ENCODE measurements around the gene RHOJ. TPM values are rescaled to one million over a fixed set of nuclear protein-coding genes. Genes with fewer than 3 reads are reported as not detected.

RHOJ gene
- polyA plus RNA-seq, 1 experiment, result 116 TPM

- no peak for TF ChIP-seq CTCF (IDR thresholded peaks at IDR 0.05; ENCODE audit: insufficient read depth, low read depth, low read length)
- ChIA-PET CTCF (interaction anchor here (1.3 kb wide), 1 partner anchor 30 kb away, joined by 3 read pairs; no protein-coding TSS in a partner anchor), POLR2A (interaction anchor here (0.8 kb wide), 1 partner anchor 15 kb away, joined by 4 read pairs; no protein-coding TSS in a partner anchor)
- H3K27me3 ChIP-seq (ENCODE audit: control insufficient read depth, insufficient read depth, low read length), result no peaks in the 10 kb centered on the region
- H3K4me3 ChIP-seq (ENCODE audit: low read depth, low read length), result peak overlapping the region; percentile 44
- DNase-seq (ENCODE audit: low read depth), result no peak
- H3K36me3 ChIP-seq (ENCODE audit: control insufficient read depth, insufficient read depth, low read length), result no peaks in the 10 kb centered on the region
Measured at GRCh38 chr14:63205044-63205575, 867 bp downstream of the RHOJ start.

GRCh38 chr14:63205866-63206265 lies 1.6 kb downstream of the RHOJ start:
- H3K36me3 ChIP-seq (ENCODE audit: control insufficient read depth, insufficient read depth, low read length), result no peaks in the 10 kb centered on the region
- POLR2A ChIA-PET, result no interaction called here
- CTCF ChIA-PET, result interaction anchor here (1.3 to 2.1 kb wide), 2 partner anchors 31 to 71 kb away, joined by 3 to 4 read pairs; no protein-coding TSS in a partner anchor
- peak overlapping the region; percentile 44 for H3K4me3 ChIP-seq (ENCODE audit: low read depth, low read length)
- no peak for DNase-seq (ENCODE audit: low read depth)
- H3K27me3 ChIP-seq (ENCODE audit: control insufficient read depth, insufficient read depth, low read length), result no peaks in the 10 kb centered on the region
- no peak for TF ChIP-seq CTCF (IDR thresholded peaks at IDR 0.05; ENCODE audit: insufficient read depth, low read depth, low read length)

GRCh38 chr14:63209160-63209559 lies 4.9 kb downstream of the RHOJ start:
- Histone ChIP-seq H3K27me3 (ENCODE audit: control insufficient read depth, insufficient read depth, low read length) (no peaks in the 10 kb centered on the region), H3K36me3 (ENCODE audit: control insufficient read depth, insufficient read depth, low read length) (no peaks in the 10 kb centered on the region), H3K4me3 (ENCODE audit: low read depth, low read length) (no peak overlapping the region)
- TF ChIP-seq CTCF (IDR thresholded peaks at IDR 0.05; ENCODE audit: insufficient read depth, low read depth, low read length), result no peak
- ChIA-PET CTCF (interaction anchor here (0.6 kb wide), 1 partner anchor 19 kb away, joined by 3 read pairs; no protein-coding TSS in a partner anchor), POLR2A (no interaction called here)
- DNase-seq (ENCODE audit: low read depth), result no peak

GRCh38 chr14:63210812-63211211 lies 6.6 kb downstream of the RHOJ start:
- DNase-seq (ENCODE audit: low read depth), result no peak
- Histone ChIP-seq H3K4me3 (ENCODE audit: low read depth, low read length) (no peak overlapping the region), H3K27me3 (ENCODE audit: control insufficient read depth, insufficient read depth, low read length) (no peaks in the 10 kb centered on the region), H3K36me3 (ENCODE audit: control insufficient read depth, insufficient read depth, low read length) (no peaks in the 10 kb centered on the region)
- ChIA-PET POLR2A (no interaction called here), CTCF (no interaction called here)
- TF ChIP-seq CTCF (IDR thresholded peaks at IDR 0.05; ENCODE audit: insufficient read depth, low read depth, low read length), result no peak

GRCh38 chr14:63212209-63212608 lies 8.0 kb downstream of the RHOJ start:
- Histone ChIP-seq H3K27me3 (ENCODE audit: control insufficient read depth, insufficient read depth, low read length) (no peaks in the 10 kb centered on the region), H3K36me3 (ENCODE audit: control insufficient read depth, insufficient read depth, low read length) (no peaks in the 10 kb centered on the region), H3K4me3 (ENCODE audit: low read depth, low read length) (no peak overlapping the region)
- CTCF ChIA-PET, result no interaction called here
- POLR2A ChIA-PET, result no interaction called here
- TF ChIP-seq CTCF (IDR thresholded peaks at IDR 0.05; ENCODE audit: insufficient read depth, low read depth, low read length), result no peak
- no peak for DNase-seq (ENCODE audit: low read depth)

Measured in BJ (cell line).